Peyer's patch (tissue), 4 donors: ENCODE measurements around the gene RIPPLY3. TPM values are rescaled to one million over a fixed set of nuclear protein-coding genes. Genes with fewer than 3 reads are reported as not detected.
A peak's percentile ranks its signal among the peaks of the same experiment; 100 is the strongest.

Experiments
- DNase-seq, 3 donors: peaks; one replicate each; pipeline ENCODE4 v3.0.0-alpha.2; 2017 to 2019
- H3K27ac ChIP-seq, 4 donors: fragments of 200-600 bp; sonication (generic); one replicate each; pipeline ENCODE4 v1.5.1; 2016 to 2019
- H3K27me3 ChIP-seq, 2 donors: fragments of 200-600 bp; sonication (generic); one replicate each; pipeline ENCODE4 v1.5.1; 2019
- H3K36me3 ChIP-seq, 3 donors: fragments of 200-600 bp; sonication (generic); one replicate each; pipeline ENCODE4 v1.5.1; 2016 to 2019
- H3K4me1 ChIP-seq, 4 donors: fragments of 200-600 bp; sonication (generic); one replicate each; pipeline ENCODE4 v1.5.1; 2016 to 2019
- H3K4me3 ChIP-seq, 4 donors: fragments of 200-600 bp; sonication (generic); 1 replicate in 3 of 4; 2 replicates in 1 of 4; pipeline ENCODE4 v1.5.1; 2016 to 2019; ENCODE audit warnings: mild to moderate bottlenecking in 1 of 4
- H3K9me3 ChIP-seq, 4 donors: fragments of 200-600 bp; sonication (generic); one replicate each; pipeline ENCODE4 v1.5.1; 2016 to 2019; ENCODE audit warnings: mild to moderate bottlenecking in 1 of 4
- POLR2A ChIP-seq, 2 donors: fragments of 450-650 bp; IDR thresholded peaks; one replicate each; pipeline ENCODE4 v1.5.1; 2017; ENCODE audit warnings: antibody characterized with exemption in 2 of 2, mild to moderate bottlenecking in 2 of 2, moderate library complexity in 2 of 2
- total RNA-seq, 4 donors: library from RNA; depleted of rRNA; stranded (reverse); fragments of >200 nt; gene quantifications; one replicate each; pipeline ENCODE4 v1.1.0, GENCODE V29; 2016
- TF ChIP-seq, protein P1 (sequence below), 6 experiments: fragments of 450-650 bp in 4 of 6; fragments of 200-600 bp in 2 of 6; sonication (generic) in 1 of 6; IDR thresholded peaks; one replicate each; pipeline ENCODE4 v1.5.1; 2017 to 2019; ENCODE audit warnings: antibody characterized with exemption in 6 of 6, mild to moderate bottlenecking in 3 of 6, moderate library complexity in 1 of 6

RIPPLY3 gene, protein sequence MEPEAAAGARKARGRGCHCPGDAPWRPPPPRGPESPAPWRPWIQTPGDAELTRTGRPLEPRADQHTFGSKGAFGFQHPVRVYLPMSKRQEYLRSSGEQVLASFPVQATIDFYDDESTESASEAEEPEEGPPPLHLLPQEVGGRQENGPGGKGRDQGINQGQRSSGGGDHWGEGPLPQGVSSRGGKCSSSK
- 1 to 10 TPM in 1 of 4 donors, under 1 TPM in 1, not detected in 2; 0.54 to 3.3 TPM for total RNA-seq

DNA sequence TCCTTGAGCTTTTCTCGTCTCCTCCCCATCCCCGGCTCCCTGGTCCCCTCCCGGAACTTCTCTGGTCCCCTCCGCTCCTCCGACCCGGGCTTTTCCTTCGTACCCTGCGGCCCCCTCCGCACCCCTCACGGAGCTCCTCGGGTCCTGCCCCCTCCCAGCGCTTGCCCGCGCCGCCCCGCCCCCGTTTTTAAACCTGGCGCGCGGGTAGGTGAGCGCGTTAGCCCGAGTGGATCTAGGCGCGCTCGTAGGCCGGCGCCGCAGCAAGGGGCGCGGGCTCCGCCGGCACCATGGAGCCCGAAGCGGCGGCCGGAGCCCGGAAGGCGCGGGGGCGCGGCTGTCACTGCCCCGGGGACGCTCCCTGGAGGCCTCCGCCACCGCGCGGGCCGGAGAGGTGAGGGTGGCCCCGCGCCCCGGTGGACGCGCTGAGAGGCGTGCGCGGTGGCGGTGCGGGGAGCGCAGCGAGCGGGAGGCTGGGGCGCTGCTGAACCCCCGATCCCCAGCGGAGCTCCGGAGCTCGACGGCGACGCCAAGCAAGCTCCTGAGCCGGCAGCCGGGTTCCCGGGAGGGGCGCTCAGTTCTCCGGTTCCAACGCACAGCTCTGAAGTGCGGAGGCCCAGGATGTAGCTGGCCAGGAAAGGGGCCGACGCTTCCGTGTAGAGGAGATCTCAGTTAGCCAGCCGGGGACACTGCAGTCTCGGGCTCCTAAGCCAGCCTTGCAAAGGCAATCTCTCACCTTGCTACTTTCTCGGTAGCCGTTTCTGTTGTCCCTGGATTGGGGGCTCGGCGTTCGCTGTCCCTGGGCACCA lies at the start of gene RIPPLY3:
TSS of gene RIPPLY3 (plus strand) at position 217 of the 806 bp plus-strand sequence. CDS start at position 288, 71 bp downstream.
- peak in 1 of 3 donors; percentile 51 for DNase-seq
- TF ChIP-seq, protein P1, sequence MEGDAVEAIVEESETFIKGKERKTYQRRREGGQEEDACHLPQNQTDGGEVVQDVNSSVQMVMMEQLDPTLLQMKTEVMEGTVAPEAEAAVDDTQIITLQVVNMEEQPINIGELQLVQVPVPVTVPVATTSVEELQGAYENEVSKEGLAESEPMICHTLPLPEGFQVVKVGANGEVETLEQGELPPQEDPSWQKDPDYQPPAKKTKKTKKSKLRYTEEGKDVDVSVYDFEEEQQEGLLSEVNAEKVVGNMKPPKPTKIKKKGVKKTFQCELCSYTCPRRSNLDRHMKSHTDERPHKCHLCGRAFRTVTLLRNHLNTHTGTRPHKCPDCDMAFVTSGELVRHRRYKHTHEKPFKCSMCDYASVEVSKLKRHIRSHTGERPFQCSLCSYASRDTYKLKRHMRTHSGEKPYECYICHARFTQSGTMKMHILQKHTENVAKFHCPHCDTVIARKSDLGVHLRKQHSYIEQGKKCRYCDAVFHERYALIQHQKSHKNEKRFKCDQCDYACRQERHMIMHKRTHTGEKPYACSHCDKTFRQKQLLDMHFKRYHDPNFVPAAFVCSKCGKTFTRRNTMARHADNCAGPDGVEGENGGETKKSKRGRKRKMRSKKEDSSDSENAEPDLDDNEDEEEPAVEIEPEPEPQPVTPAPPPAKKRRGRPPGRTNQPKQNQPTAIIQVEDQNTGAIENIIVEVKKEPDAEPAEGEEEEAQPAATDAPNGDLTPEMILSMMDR (IDR thresholded peaks at IDR 0.05): no peak
- no peak for TF ChIP-seq POLR2A (IDR thresholded peaks at IDR 0.05)
- Histone ChIP-seq H3K4me1 (peaks cover 0 to 14% (median 9%) of the 10 kb centered on the region in 4 donors), H3K27me3 (peaks cover 0 to 13% of the 10 kb centered on the region in 2 donors), H3K4me3 (peak within 1 kb of the TSS; percentile 25 to 61 (median 47)), H3K9me3 (no peaks in the 10 kb centered on the region), H3K36me3 (no peaks in the 10 kb centered on the region), H3K27ac (no peak within 1 kb of the TSS)

DNA sequence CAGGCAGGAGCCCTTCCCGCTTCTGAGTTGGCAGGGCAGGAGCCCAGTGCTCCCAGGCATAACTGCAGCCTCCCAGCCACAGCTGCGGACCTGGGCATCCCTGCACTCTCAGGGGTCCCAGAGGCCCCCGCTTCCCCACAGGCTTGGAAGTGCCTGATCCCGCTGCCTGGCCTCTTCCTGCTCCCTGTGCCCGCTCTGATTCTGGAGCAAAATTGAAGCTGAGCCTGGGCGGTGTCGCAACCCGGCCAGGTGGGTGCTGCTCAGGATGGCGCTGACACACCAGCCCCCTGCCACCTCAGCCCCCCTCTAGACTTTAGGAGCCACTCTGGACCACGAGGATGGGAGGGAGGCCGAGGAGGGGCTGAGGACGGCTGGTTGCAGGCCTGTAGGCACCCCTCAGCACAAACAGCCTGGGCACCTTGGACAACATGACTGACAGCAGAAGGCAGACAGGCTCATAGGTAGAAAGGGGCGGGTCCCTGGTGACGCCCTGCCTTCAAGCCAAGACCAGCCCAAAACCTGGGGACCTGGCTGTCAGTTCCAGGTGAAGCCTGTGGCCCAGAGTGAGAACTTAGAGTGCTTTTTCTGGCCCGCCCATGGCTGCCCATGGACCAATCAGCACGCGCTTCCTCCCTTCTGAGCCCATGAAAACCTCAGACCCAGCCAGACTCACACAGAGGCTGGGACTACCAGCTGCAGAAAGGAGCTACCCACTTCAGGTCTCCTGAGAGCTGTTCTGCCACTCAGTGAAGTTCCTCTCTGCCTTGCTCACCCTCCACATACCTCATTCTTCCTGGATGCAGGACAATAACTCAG lies 47.3 kb upstream of the RIPPLY3 start:
- DNase-seq: no peak
- Histone ChIP-seq H3K4me1 (no peaks in the 10 kb centered on the region), H3K36me3 (peaks cover 0 to 20% (median 0%) of the 10 kb centered on the region in 3 donors), H3K4me3 (no peak overlapping the region), H3K27me3 (no peaks in the 10 kb centered on the region), H3K27ac (no peak overlapping the region), H3K9me3 (no peaks in the 10 kb centered on the region)
- no peak for TF ChIP-seq POLR2A (IDR thresholded peaks at IDR 0.05)
- TF ChIP-seq, protein P1 (IDR thresholded peaks at IDR 0.05): no peak

DNA sequence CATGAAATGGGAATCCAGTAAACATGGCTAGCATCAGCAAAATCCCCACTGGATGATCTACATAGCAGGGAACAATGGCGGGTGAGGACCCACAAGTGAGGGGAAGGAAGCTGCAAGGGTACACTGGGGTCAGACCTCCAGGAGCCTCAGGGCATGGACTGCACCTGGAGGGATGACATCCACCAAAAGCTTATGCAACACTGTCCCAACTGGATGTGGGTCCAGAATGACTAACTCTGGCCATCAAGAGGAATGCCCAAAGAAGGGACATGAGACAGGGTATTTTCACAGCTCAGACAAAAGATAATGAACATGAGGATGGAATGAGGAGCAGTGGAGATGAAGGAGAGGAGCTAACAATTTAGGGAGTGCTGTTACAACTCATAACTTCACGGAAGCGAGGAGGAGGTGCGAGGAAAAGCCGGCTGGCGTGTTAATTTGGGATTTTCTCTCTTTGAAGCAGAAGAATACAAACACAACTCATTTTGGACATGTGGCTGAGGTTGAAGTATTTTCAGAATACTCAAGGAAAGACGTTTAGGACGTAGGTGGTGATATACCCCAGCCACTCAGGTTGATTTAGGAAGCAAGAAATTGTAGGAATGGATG lies 45.7 kb upstream of the RIPPLY3 start:
- TF ChIP-seq POLR2A (IDR thresholded peaks at IDR 0.05): no peak
- TF ChIP-seq, protein P1 (IDR thresholded peaks at IDR 0.05): no peak
- peaks cover 0 to 7% (median 0%) of the 10 kb centered on the region in 4 donors for H3K4me1 ChIP-seq
- peaks cover 0 to 20% (median 0%) of the 10 kb centered on the region in 3 donors for H3K36me3 ChIP-seq
- no peak for DNase-seq
- H3K9me3 ChIP-seq: no peaks in the 10 kb centered on the region
- H3K27ac ChIP-seq: no peak overlapping the region
- no peak overlapping the region for H3K4me3 ChIP-seq
- H3K27me3 ChIP-seq: no peaks in the 10 kb centered on the region

DNA sequence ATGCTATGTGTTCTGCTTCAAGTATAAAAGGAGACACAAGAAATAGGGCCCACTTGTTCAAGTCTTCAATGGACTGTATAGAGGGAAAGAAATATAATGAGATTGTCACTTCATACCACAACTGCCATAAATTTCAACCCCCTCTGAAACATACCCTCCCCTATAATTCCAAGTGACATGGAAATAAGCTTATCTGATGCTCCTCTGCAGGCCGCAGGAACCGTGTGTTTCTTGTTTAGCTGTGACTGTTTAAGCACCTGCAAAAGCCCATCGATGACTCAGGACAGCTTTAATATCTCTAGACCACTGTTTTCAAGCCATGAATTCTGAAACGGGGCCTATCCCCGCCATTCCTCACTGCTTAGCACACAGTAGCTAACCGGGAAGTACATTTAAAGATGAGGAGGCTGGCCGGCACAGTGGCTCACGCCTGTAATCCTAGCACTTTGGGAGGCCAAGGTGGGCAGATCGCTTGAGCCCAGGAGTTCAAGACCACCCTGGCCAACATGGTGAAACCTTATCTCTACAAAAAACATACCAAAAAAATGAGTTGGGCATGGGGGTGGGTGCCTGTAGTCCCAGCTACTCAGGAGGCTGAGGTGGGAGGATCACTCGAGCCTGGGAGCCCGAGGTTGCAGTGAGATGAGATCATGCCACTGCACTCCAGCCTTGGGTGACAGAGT lies 44.3 kb upstream of the RIPPLY3 start:
- Histone ChIP-seq H3K4me3 (no peak overlapping the region), H3K4me1 (peaks cover 0 to 10% (median 0%) of the 10 kb centered on the region in 4 donors), H3K27me3 (no peaks in the 10 kb centered on the region), H3K27ac (no peak overlapping the region), H3K9me3 (no peaks in the 10 kb centered on the region), H3K36me3 (peaks cover 0 to 20% (median 0%) of the 10 kb centered on the region in 3 donors)
- no peak for DNase-seq
- TF ChIP-seq, protein P1 (IDR thresholded peaks at IDR 0.05): no peak
- no peak for TF ChIP-seq POLR2A (IDR thresholded peaks at IDR 0.05)
